ENCODE data around the gene SRRM5. TPM values are rescaled to one million over a fixed set of nuclear protein-coding genes. Genes with fewer than 3 reads are reported as not detected.
A peak's percentile ranks its signal among the peaks of the same experiment; 100 is the strongest.

SRRM5 gene
- total and polyA plus RNA-seq, 4 donors = 0.22 to 0.49 (median 0.31) TPM; not detected in 1

DNA sequence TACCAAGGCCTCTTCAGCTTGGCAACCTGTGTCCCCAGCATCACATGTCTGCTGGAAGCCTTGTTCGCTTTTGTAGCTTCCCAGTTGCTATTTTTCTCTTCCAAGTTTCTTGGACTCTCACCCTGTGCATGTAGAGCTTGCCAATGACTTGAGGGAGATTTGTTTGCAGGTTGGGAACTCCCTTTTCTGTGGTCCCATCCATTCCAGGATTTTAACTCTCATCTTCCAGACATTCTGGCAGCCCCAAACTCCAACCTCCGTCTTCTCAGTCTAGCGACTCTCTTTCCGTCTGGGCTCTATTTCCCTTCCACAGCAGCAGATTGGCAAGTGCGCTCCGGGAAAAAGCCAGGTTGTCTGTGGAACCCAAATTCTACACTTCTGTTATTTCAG is 49.1 kb downstream of the SRRM5 start:
- TF ChIP-seq, protein P1, sequence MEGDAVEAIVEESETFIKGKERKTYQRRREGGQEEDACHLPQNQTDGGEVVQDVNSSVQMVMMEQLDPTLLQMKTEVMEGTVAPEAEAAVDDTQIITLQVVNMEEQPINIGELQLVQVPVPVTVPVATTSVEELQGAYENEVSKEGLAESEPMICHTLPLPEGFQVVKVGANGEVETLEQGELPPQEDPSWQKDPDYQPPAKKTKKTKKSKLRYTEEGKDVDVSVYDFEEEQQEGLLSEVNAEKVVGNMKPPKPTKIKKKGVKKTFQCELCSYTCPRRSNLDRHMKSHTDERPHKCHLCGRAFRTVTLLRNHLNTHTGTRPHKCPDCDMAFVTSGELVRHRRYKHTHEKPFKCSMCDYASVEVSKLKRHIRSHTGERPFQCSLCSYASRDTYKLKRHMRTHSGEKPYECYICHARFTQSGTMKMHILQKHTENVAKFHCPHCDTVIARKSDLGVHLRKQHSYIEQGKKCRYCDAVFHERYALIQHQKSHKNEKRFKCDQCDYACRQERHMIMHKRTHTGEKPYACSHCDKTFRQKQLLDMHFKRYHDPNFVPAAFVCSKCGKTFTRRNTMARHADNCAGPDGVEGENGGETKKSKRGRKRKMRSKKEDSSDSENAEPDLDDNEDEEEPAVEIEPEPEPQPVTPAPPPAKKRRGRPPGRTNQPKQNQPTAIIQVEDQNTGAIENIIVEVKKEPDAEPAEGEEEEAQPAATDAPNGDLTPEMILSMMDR (IDR thresholded peaks at IDR 0.05; ENCODE audit: control extremely low read depth, extremely low read depth) = no peak
- Histone ChIP-seq H3K4me3 (no peak overlapping the region), H3K36me3 (ENCODE audit: control insufficient read depth in 4 of 4, insufficient read depth in 4 of 4, low read length in 4 of 4) (peaks cover 5 to 32% (median 14%) of the 10 kb centered on the region in 4 donors), H3K27ac (ENCODE audit: low read depth in 1 of 2, low read length in 1 of 2) (no peak overlapping the region), H3K27me3 (ENCODE audit: control insufficient read depth in 3 of 3, insufficient read depth in 3 of 3, low read length in 2 of 3) (no peaks in the 10 kb centered on the region), H3K4me1 (ENCODE audit: control insufficient read depth in 5 of 5, insufficient read depth in 5 of 5, low read length in 5 of 5) (peaks cover 0 to 11% (median 0%) of the 10 kb centered on the region in 5 donors), H3K9ac (ENCODE audit: insufficient read depth in 1 of 2, low read length in 2 of 2) (no peak overlapping the region), H3K9me3 (ENCODE audit: control insufficient read depth in 4 of 4, insufficient read depth in 3 of 4, low read length in 3 of 4) (peaks cover 0 to 5% (median 2%) of the 10 kb centered on the region in 4 donors)
- WGBS, 2 donors = 84 to 99% methylated on average over 6 of the region's 6 CpGs
- DNase-seq (no peak), ATAC-seq (ENCODE audit: insufficient read depth, low FRiP score) (no peak)

DNA sequence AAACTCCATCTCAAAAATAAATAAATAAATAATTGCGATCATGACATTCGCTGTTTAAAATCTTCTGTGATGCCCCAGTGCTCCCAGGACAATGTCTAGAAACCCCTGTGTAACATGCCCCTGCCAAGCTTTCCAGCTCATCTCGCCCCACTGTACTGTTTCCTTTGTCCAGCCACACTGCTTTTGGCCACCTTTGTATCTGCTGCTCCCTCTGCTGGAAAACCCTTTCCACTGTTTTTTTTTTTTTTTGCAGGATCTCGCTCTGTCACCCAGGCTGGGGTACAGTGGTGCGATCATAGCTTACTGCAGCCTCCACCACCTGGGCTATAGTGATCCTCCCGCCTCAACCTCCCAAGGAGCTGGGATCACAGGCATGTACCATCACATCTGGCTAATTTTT is 50.6 kb downstream of the SRRM5 start:
- H3K36me3 ChIP-seq (ENCODE audit: control insufficient read depth in 4 of 4, insufficient read depth in 4 of 4, low read length in 4 of 4) = peaks cover 5 to 31% (median 12%) of the 10 kb centered on the region in 4 donors
- WGBS, 2 donors = 93 to 95% methylated on average over 6 of the region's 6 CpGs

DNA sequence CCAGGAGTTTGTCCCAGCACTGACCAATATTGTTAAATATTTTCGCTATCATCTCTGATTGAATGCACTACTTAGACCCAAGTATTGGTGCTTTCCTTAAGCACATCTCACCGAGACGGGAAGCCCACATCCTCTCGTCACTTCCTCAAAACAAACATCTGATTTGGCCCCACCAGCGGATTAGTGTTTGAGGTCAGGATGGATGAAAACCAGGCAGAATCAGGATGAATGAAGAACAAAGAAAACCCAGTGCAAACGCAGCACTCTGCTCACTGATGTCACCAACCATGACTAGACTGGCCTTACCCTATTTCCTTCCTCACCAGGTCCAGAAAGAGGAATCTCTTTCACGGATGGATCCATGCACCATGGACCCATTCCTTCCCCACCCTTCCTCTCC is 52.1 kb downstream of the SRRM5 start:
- no peaks in the 10 kb centered on the region for H3K27me3 ChIP-seq (ENCODE audit: control insufficient read depth in 3 of 3, insufficient read depth in 3 of 3, low read length in 2 of 3)
- DNase-seq = peak in 2 of 3 donors; percentile 39 to 41
- H3K9ac ChIP-seq (ENCODE audit: insufficient read depth in 1 of 2, low read length in 2 of 2) = no peak overlapping the region
- TF ChIP-seq, protein P1 (IDR thresholded peaks at IDR 0.05; ENCODE audit: control extremely low read depth, extremely low read depth) = no peak
- no peaks in the 10 kb centered on the region for H3K9me3 ChIP-seq (ENCODE audit: control insufficient read depth in 4 of 4, insufficient read depth in 3 of 4, low read length in 3 of 4)
- no peak overlapping the region for H3K4me3 ChIP-seq
- peaks cover 5 to 27% (median 9%) of the 10 kb centered on the region in 4 donors for H3K36me3 ChIP-seq (ENCODE audit: control insufficient read depth in 4 of 4, insufficient read depth in 4 of 4, low read length in 4 of 4)
- 18 to 37% methylated on average over 7 of the region's 7 CpGs for WGBS, 2 donors
- no peak for ATAC-seq (ENCODE audit: insufficient read depth, low FRiP score)
- H3K27ac ChIP-seq (ENCODE audit: low read depth in 1 of 2, low read length in 1 of 2) = no peak overlapping the region
- H3K4me1 ChIP-seq (ENCODE audit: control insufficient read depth in 5 of 5, insufficient read depth in 5 of 5, low read length in 5 of 5) = peaks cover 0 to 17% (median 8%) of the 10 kb centered on the region in 5 donors

More for the DNA sequence above, 50.6 kb downstream of the SRRM5 start:
- Histone ChIP-seq H3K9me3 (ENCODE audit: control insufficient read depth in 4 of 4, insufficient read depth in 3 of 4, low read length in 3 of 4) (peaks cover 0 to 5% (median 2%) of the 10 kb centered on the region in 4 donors), H3K27me3 (ENCODE audit: control insufficient read depth in 3 of 3, insufficient read depth in 3 of 3, low read length in 2 of 3) (no peaks in the 10 kb centered on the region), H3K9ac (ENCODE audit: insufficient read depth in 1 of 2, low read length in 2 of 2) (no peak overlapping the region), H3K27ac (ENCODE audit: low read depth in 1 of 2, low read length in 1 of 2) (no peak overlapping the region), H3K4me3 (no peak overlapping the region), H3K4me1 (ENCODE audit: control insufficient read depth in 5 of 5, insufficient read depth in 5 of 5, low read length in 5 of 5) (peaks cover 0 to 14% (median 5%) of the 10 kb centered on the region in 5 donors)
- no peak for DNase-seq
- no peak for ATAC-seq (ENCODE audit: insufficient read depth, low FRiP score)
- TF ChIP-seq, protein P1 (IDR thresholded peaks at IDR 0.05; ENCODE audit: control extremely low read depth, extremely low read depth) = no peak

Small RNA genes within 50 kb of the gene (small RNA-seq; reads per million reads assigned to genes)
- gene RN7SL368P (ENCODE audit: low replicate concordance) = not detected

Other genes starting within 250 kb of the SRRM5 start
- not detected for gene TEX101, start 197.2 kb upstream of the SRRM5 start, total RNA-seq
- not detected for gene TEX101, start 197.2 kb upstream of the SRRM5 start, polyA plus RNA-seq
- under 1 TPM; 0.28 to 0.89 TPM for gene LYPD3, start 146.5 kb upstream of the SRRM5 start, total RNA-seq
- 1 to 10 TPM; 1.0 to 1.7 TPM for gene LYPD3, start 146.5 kb upstream of the SRRM5 start, polyA plus RNA-seq
- gene PHLDB3, start 107.3 kb upstream of the SRRM5 start, total RNA-seq = 10 to 100 TPM in 1 of 2 donors, 1 to 10 TPM in 1; 9.8 to 23.4 TPM
- 1 to 10 TPM; 5.8 to 6.0 TPM for gene PHLDB3, start 107.3 kb upstream of the SRRM5 start, polyA plus RNA-seq
- 10 to 100 TPM; 15.0 to 49.3 TPM for gene ETHE1, start 84.9 kb upstream of the SRRM5 start, total RNA-seq
- 10 to 100 TPM; 25.7 to 76.9 TPM for gene ETHE1, start 84.9 kb upstream of the SRRM5 start, polyA plus RNA-seq
- gene ZNF575, start 78.9 kb upstream of the SRRM5 start, total RNA-seq = 1 to 10 TPM in 1 of 2 donors, under 1 TPM in 1; 0.65 to 2.3 TPM
- gene ZNF575, start 78.9 kb upstream of the SRRM5 start, polyA plus RNA-seq = under 1 TPM; 0.48 to 0.65 TPM
- 10 to 100 TPM; 26.5 to 32.2 TPM for gene XRCC1, start 36.6 kb upstream of the SRRM5 start, total RNA-seq
- 10 to 100 TPM; 15.4 to 22.4 TPM for gene XRCC1, start 36.6 kb upstream of the SRRM5 start, polyA plus RNA-seq
- gene PINLYP, start 36.3 kb upstream of the SRRM5 start, total RNA-seq = 1 to 10 TPM; 6.1 to 8.9 TPM
- 10 to 100 TPM in 1 of 2 donors, 1 to 10 TPM in 1; 7.9 to 14.2 TPM for gene PINLYP, start 36.3 kb upstream of the SRRM5 start, polyA plus RNA-seq
- 10 to 100 TPM; 23.7 to 28.3 TPM for gene IRGQ, start 16.0 kb upstream of the SRRM5 start, total RNA-seq
- 1 to 10 TPM; 3.8 to 7.5 TPM for gene IRGQ, start 16.0 kb upstream of the SRRM5 start, polyA plus RNA-seq
- 10 to 100 TPM in 1 of 2 donors, 1 to 10 TPM in 1; 5.8 to 14.8 TPM for gene ZNF576, start 15.5 kb upstream of the SRRM5 start, total RNA-seq
- 10 to 100 TPM in 1 of 2 donors, 1 to 10 TPM in 1; 9.8 to 17.2 TPM for gene ZNF576, start 15.5 kb upstream of the SRRM5 start, polyA plus RNA-seq
- 10 to 100 TPM; 42.6 to 49.9 TPM for gene ZNF428, start 7.5 kb downstream of the SRRM5 start, total RNA-seq
- 10 to 100 TPM; 27.9 to 95.3 TPM for gene ZNF428, start 7.5 kb downstream of the SRRM5 start, polyA plus RNA-seq
- gene CADM4, start 27.8 kb downstream of the SRRM5 start, total RNA-seq = 10 to 100 TPM in 1 of 2 donors, 1 to 10 TPM in 1; 5.9 to 12.2 TPM
- gene CADM4, start 27.8 kb downstream of the SRRM5 start, polyA plus RNA-seq = 1 to 10 TPM; 6.3 to 8.7 TPM
- 100 to 1,000 TPM in 1 of 2 donors, 10 to 100 TPM in 1; 65.6 to 107 TPM for gene PLAUR, start 58.1 kb downstream of the SRRM5 start, total RNA-seq
- gene PLAUR, start 58.1 kb downstream of the SRRM5 start, polyA plus RNA-seq = 100 to 1,000 TPM in 1 of 2 donors, 10 to 100 TPM in 1; 36.3 to 298 TPM
- not detected for gene IRGC, start 104.0 kb downstream of the SRRM5 start, total RNA-seq
- gene IRGC, start 104.0 kb downstream of the SRRM5 start, polyA plus RNA-seq = not detected
- 10 to 100 TPM; 23.5 to 55.9 TPM for gene SMG9, start 142.9 kb downstream of the SRRM5 start, total RNA-seq
- gene SMG9, start 142.9 kb downstream of the SRRM5 start, polyA plus RNA-seq = 10 to 100 TPM; 29.0 to 30.2 TPM
- gene KCNN4, start 168.9 kb downstream of the SRRM5 start, total RNA-seq = 10 to 100 TPM in 1 of 2 donors, 1 to 10 TPM in 1; 2.4 to 13.5 TPM
- 10 to 100 TPM; 11.9 to 31.7 TPM for gene KCNN4, start 168.9 kb downstream of the SRRM5 start, polyA plus RNA-seq
- 1 to 10 TPM in 1 of 2 donors, under 1 TPM in 1; 0.51 to 8.1 TPM for gene LYPD5, start 190.4 kb downstream of the SRRM5 start, total RNA-seq
- 1 to 10 TPM; 2.4 to 3.3 TPM for gene LYPD5, start 190.4 kb downstream of the SRRM5 start, polyA plus RNA-seq
- 10 to 100 TPM in 1 of 2 donors, 1 to 10 TPM in 1; 6.1 to 34.2 TPM for gene ZNF283, start 215.2 kb downstream of the SRRM5 start, total RNA-seq
- 1 to 10 TPM; 1.6 to 2.5 TPM for gene ZNF283, start 215.2 kb downstream of the SRRM5 start, polyA plus RNA-seq

Data from lung (tissue), 13 donors.